K562 (cell line): Measurements from ENCODE around the gene SCUBE1. TPM values are rescaled to one million over a fixed set of nuclear protein-coding genes. Genes with fewer than 3 reads are reported as not detected.

Source experiments
- ARID1B ChIP-seq: fragments of 450-650 bp; IDR thresholded peaks from 2 replicates; pipeline ENCODE4 v1.6.1; 2016; ENCODE audit warnings: antibody characterized with exemption, mild to moderate bottlenecking, inconsistent platforms
- CSDE1 ChIP-seq, 2 experiments: fragments of 450-650 bp; IDR thresholded peaks; 2 replicates each; pipeline ENCODE4 v1.6.1; 2016; ENCODE audit warnings: mild to moderate bottlenecking in 1 of 2
- CXXC5 ChIP-seq: fragments of 250-450 bp; sonication (Bioruptor Pico); IDR thresholded peaks from 2 replicates; pipeline ENCODE4 v1.8.0; 2022; ENCODE audit warnings: inconsistent platforms, mild to moderate bottlenecking, moderate library complexity
- GABPA ChIP-seq: fragments of 200-800 bp; sonication (Bioruptor generic); conservative IDR thresholded peaks from 2 replicates; pipeline ENCODE4 v1.6.1; 2016; ENCODE audit warnings: low read depth, missing genetic modification characterization, missing compliant biosample characterization
- HNRNPH1 ChIP-seq: fragments of 200-400 bp; formaldehyde crosslinking; optimal IDR thresholded peaks from 2 replicates; pipeline ENCODE3; 2017; ENCODE audit warnings: low read depth, mild to moderate bottlenecking, low read length, moderate library complexity
- KDM5B ChIP-seq: fragments of 200-600 bp; sonication (generic); IDR thresholded peaks from 2 replicates; pipeline ENCODE4 v1.6.1; 2012; ENCODE audit warnings: low read depth, mild to moderate bottlenecking, moderate library complexity, low read length, control low read depth, inconsistent platforms; ENCODE audit not compliant: insufficient replicate concordance
- MCM7 ChIP-seq, 2 experiments: fragments of 450-650 bp; IDR thresholded peaks; 2 replicates each; pipeline ENCODE4 v1.6.1; 2016 to 2018
- NCOA1 ChIP-seq: fragments of 450-650 bp; IDR thresholded peaks from 2 replicates; pipeline ENCODE4 v1.6.1; 2016; ENCODE audit warnings: low read depth
- NR4A1 ChIP-seq, 2 experiments: fragments of 250-450 bp in 1 of 2; fragments of 450-650 bp in 1 of 2; sonication (Bioruptor Pico) in 1 of 2; IDR thresholded peaks; 2 replicates each; pipeline versions ENCODE4 v1.4.0 to v1.6.1; 2016 to 2020; ENCODE audit warnings: mild to moderate bottlenecking in 2 of 2, missing compliant biosample characterization in 1 of 2, missing genetic modification characterization in 1 of 2, moderate library complexity in 1 of 2
- POLR2B ChIP-seq: fragments of 450-650 bp; IDR thresholded peaks from 2 replicates; pipeline ENCODE4 v1.6.1; 2018; ENCODE audit warnings: low read depth; ENCODE audit not compliant: partially characterized antibody
- POLR2H ChIP-seq: IDR thresholded peaks from 2 replicates; pipeline ENCODE4 v1.6.1; 2016; ENCODE audit warnings: missing genetic modification characterization, low read depth, mild to moderate bottlenecking, control low read depth, missing compliant biosample characterization, moderate library complexity
- RBBP5 ChIP-seq: fragments of 200-600 bp; sonication (generic); IDR thresholded peaks from 2 replicates; pipeline ENCODE4 v1.6.1; 2012; ENCODE audit warnings: borderline replicate concordance, mild to moderate bottlenecking, low read length, control low read depth, inconsistent platforms; ENCODE audit not compliant: insufficient read depth, poor library complexity, severe bottlenecking
- RBFOX2 ChIP-seq: fragments of 200-400 bp; formaldehyde crosslinking; IDR thresholded peaks from 2 replicates; pipeline ENCODE4 v1.6.1; 2017; ENCODE audit warnings: low read depth, mild to moderate bottlenecking, low read length, moderate library complexity
- SMARCC2 ChIP-seq: fragments of 450-650 bp; IDR thresholded peaks from 2 replicates; pipeline ENCODE4 v1.6.1; 2017; ENCODE audit warnings: antibody characterized with exemption, moderate library complexity, mild to moderate bottlenecking, low read depth
- U2AF1 ChIP-seq: fragments of 200-400 bp; formaldehyde crosslinking; optimal IDR thresholded peaks from 2 replicates; pipeline ENCODE3; 2017; ENCODE audit warnings: mild to moderate bottlenecking, low read depth, low read length, moderate library complexity
- XRCC5 ChIP-seq: fragments of 200-400 bp; formaldehyde crosslinking; IDR thresholded peaks from 2 replicates; pipeline ENCODE4 v1.6.1; 2017; ENCODE audit warnings: low read depth, mild to moderate bottlenecking, low read length
- ZNF778 ChIP-seq: fragments of 450-650 bp; formaldehyde crosslinking; IDR thresholded peaks from 2 replicates; pipeline ENCODE4 v1.4.0; 2020; ENCODE audit warnings: mild to moderate bottlenecking, moderate library complexity
- polyA plus RNA-seq, 8 experiments: library from polyadenylated mRNA; depleted of rRNA in 4 of 8; stranded (reverse) in 5 of 8; unstranded in 3 of 8; fragments of >200 nt; fragmentation: Nextera tagmentation in 2 of 8; fragmentation: Illumina TruSeq in 1 of 8; extraction: Ambion mirVana in 2 of 8; extraction: Trizol in 1 of 8; gene quantifications; 2 replicates each; pipeline versions ENCODE4 v1.2.1 to v1.2.3, GENCODE V29; 2011 to 2014; ENCODE audit warnings: inconsistent platforms in 1 of 8, missing spikeins in 1 of 8
- total RNA-seq, 7 experiments: library from RNA; depleted of rRNA in 6 of 7; stranded (reverse); fragments of >200 nt in 6 of 7; fragmentation: Illumina TruSeq in 2 of 7; extraction: Trizol in 2 of 7; gene quantifications; 2 replicates each; pipeline versions ENCODE4 v1.2.1 to v1.2.3, GENCODE V29; 2011 to 2021; ENCODE audit warnings: low replicate concordance in 1 of 7
- TF ChIP-seq, protein P1 (sequence below): fragments of 250-450 bp; sonication (Bioruptor Pico); IDR thresholded peaks from 2 replicates; pipeline ENCODE4 v1.4.0; 2020; ENCODE audit warnings: mild to moderate bottlenecking
- TF ChIP-seq, protein P2 (sequence below), 3 experiments: IDR thresholded peaks in 2 of 3; conservative IDR thresholded peaks in 1 of 3; 2 replicates each; pipeline ENCODE4 v1.5.1; 2011 to 2012; ENCODE audit warnings: low read length in 3 of 3, mild to moderate bottlenecking in 3 of 3, control low read depth in 2 of 3, improper control_type of control experiment in 1 of 3, inconsistent platforms in 1 of 3, low read depth in 1 of 3, mixed read lengths in 1 of 3, moderate library complexity in 1 of 3; ENCODE audit not compliant: insufficient read depth in 2 of 3
- TF ChIP-seq, protein P3 (sequence below): sonication (generic); formaldehyde crosslinking; IDR thresholded peaks from 2 replicates; pipeline ENCODE4 v1.8.1; 2023; ENCODE audit warnings: mild to moderate bottlenecking, missing genetic modification reagents

SCUBE1 gene
- total and polyA plus RNA-seq, 9 of the 15 experiments (the other 6 are each of a cell fraction or from before 2014, with no cell fraction given): 0.03 to 0.47 (median 0.29) TPM; not detected in 6

DNA sequence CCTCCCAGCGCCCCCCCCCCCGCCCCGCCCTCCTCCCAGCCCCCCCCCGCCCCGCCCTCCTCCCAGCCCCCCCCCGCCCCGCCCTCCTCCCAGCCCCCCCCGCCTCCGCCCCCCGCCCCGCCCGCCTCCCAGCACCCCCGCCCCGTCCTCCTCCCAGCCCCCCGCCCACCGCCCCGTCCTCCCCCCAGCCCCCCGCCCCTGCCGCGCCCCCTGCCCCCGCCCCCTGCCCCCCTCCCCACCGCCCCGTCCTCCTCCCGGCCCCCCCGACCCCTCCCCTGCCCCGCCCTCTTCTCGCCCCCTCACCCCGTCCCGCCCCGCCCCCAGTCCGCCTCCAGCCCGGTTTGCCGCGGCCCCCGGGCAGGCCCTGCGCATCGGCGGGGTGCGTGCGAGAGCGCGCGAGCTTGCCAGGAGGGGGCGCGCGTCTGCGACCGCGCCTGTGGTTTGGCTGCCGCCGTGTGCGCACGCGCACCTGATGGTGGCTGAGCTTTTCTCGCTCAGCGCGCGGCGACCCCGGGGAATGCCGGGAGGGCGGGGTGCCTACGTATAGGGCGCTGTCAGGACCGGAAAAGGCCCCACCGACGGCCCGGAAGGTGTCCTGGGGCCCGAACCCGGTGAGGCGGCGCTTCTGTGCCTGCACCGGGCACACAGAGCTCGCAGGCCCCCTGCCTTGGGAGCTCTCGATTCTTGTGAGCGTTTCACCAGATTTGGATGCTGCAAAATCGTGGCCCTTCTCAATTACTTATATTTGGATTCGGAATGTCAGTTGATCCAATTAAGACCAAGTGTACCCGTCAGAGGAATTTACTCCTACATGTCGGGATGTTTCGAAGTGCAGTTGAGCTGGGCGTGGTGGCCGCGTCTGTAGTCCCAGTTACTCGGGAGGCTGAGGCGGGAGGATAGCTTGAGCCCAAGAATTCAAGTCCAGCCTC lies 155.7 kb downstream of the SCUBE1 start (continued):
- TF ChIP-seq POLR2H (tag) (peak; percentile 88), RBBP5 (peak; percentile 24), CSDE1 (IDR thresholded peaks at IDR 0.05) (peak in 1 of 2 experiments; percentile 36; a peak in 1 of 4 replicates), ZNF778 (CRISPR knock-in tag) (no peak), MCM7 (IDR thresholded peaks at IDR 0.05) (no peak), ARID1B (0 out of 2 replicates have a peak, but pooled peaks have one; percentile 15), U2AF1 (peak; percentile 23), NCOA1 (peak; percentile 76), RBFOX2 (peak; percentile 83), HNRNPH1 (no peak), SMARCC2 (no peak), CXXC5 (peak; percentile 92), GABPA (peak; percentile 95), NR4A1 (CRISPR knock-in tag; IDR thresholded peaks at IDR 0.05) (no peak), NR4A1 (tag; IDR thresholded peaks at IDR 0.05) (no peak), KDM5B (peak; percentile 94), XRCC5 (peak; percentile 68), POLR2B (peak; percentile 79)
- TF ChIP-seq, protein P1, sequence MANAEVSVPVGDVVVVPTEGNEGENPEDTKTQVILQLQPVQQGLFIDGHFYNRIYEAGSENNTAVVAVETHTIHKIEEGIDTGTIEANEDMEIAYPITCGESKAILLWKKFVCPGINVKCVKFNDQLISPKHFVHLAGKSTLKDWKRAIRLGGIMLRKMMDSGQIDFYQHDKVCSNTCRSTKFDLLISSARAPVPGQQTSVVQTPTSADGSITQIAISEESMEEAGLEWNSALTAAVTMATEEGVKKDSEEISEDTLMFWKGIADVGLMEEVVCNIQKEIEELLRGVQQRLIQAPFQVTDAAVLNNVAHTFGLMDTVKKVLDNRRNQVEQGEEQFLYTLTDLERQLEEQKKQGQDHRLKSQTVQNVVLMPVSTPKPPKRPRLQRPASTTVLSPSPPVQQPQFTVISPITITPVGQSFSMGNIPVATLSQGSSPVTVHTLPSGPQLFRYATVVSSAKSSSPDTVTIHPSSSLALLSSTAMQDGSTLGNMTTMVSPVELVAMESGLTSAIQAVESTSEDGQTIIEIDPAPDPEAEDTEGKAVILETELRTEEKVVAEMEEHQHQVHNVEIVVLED (CRISPR knock-in tag): peak; percentile 74
- TF ChIP-seq, protein P2, sequence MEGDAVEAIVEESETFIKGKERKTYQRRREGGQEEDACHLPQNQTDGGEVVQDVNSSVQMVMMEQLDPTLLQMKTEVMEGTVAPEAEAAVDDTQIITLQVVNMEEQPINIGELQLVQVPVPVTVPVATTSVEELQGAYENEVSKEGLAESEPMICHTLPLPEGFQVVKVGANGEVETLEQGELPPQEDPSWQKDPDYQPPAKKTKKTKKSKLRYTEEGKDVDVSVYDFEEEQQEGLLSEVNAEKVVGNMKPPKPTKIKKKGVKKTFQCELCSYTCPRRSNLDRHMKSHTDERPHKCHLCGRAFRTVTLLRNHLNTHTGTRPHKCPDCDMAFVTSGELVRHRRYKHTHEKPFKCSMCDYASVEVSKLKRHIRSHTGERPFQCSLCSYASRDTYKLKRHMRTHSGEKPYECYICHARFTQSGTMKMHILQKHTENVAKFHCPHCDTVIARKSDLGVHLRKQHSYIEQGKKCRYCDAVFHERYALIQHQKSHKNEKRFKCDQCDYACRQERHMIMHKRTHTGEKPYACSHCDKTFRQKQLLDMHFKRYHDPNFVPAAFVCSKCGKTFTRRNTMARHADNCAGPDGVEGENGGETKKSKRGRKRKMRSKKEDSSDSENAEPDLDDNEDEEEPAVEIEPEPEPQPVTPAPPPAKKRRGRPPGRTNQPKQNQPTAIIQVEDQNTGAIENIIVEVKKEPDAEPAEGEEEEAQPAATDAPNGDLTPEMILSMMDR (IDR thresholded peaks at IDR 0.05 in 2 of 3, conservative IDR thresholded peaks at IDR 0.05 in 1 of 3; ENCODE audit: insufficient read depth in 2 of 3, low read depth in 1 of 3, low read length in 3 of 3): peak; percentile 65 to 80 (median 76)
- TF ChIP-seq, protein P3, sequence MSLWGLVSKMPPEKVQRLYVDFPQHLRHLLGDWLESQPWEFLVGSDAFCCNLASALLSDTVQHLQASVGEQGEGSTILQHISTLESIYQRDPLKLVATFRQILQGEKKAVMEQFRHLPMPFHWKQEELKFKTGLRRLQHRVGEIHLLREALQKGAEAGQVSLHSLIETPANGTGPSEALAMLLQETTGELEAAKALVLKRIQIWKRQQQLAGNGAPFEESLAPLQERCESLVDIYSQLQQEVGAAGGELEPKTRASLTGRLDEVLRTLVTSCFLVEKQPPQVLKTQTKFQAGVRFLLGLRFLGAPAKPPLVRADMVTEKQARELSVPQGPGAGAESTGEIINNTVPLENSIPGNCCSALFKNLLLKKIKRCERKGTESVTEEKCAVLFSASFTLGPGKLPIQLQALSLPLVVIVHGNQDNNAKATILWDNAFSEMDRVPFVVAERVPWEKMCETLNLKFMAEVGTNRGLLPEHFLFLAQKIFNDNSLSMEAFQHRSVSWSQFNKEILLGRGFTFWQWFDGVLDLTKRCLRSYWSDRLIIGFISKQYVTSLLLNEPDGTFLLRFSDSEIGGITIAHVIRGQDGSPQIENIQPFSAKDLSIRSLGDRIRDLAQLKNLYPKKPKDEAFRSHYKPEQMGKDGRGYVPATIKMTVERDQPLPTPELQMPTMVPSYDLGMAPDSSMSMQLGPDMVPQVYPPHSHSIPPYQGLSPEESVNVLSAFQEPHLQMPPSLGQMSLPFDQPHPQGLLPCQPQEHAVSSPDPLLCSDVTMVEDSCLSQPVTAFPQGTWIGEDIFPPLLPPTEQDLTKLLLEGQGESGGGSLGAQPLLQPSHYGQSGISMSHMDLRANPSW (CRISPR knock-in tag): no peak
